Ishikawa (cell line): ENCODE results near the gene HOXA5.

Experiments
- CEBPB ChIP-seq: IDR thresholded peaks from 2 replicates; pipeline ENCODE4 v1.6.1; 2012
- EGR1 ChIP-seq: IDR thresholded peaks from 2 replicates; pipeline ENCODE4 v1.6.1; 2012
- EP300 ChIP-seq: IDR thresholded peaks from 2 replicates; pipeline ENCODE4 v1.6.1; 2012; ENCODE audit warnings: borderline replicate concordance
- FOXM1 ChIP-seq: IDR thresholded peaks from 2 replicates; pipeline ENCODE4 v1.6.1; 2012; ENCODE audit warnings: low read depth, borderline replicate concordance
- MAX ChIP-seq: IDR thresholded peaks from 2 replicates; pipeline ENCODE4 v1.6.1; 2012
- REST ChIP-seq: IDR thresholded peaks from 2 replicates; pipeline ENCODE4 v1.6.1; 2012; ENCODE audit warnings: low read depth, mild to moderate bottlenecking
- TAF1 ChIP-seq: IDR thresholded peaks from 2 replicates; pipeline ENCODE4 v1.6.1; 2012; ENCODE audit warnings: low read depth, mild to moderate bottlenecking
- TCF12 ChIP-seq: IDR thresholded peaks from 2 replicates; pipeline ENCODE4 v1.6.1; 2012; ENCODE audit warnings: low read depth
- TEAD4 ChIP-seq: IDR thresholded peaks from 2 replicates; pipeline ENCODE4 v1.6.1; 2012
- YY1 ChIP-seq: IDR thresholded peaks from 2 replicates; pipeline ENCODE4 v1.6.1; 2012; ENCODE audit warnings: low read depth

- TF ChIP-seq FOXM1 (no peak), YY1 (no peak), TEAD4 (no peak), EP300 (no peak), EGR1 (no peak), TAF1 (no peak; the same call in 1 of the 2 replicates), REST (no peak), MAX (no peak), TCF12 (no peak), CEBPB (no peak)
Measured at GRCh38 chr7:27161214-27161720, 17.8 kb upstream of the HOXA5 start.
